GM23338 (cell line): ENCODE measurements around the gene MEIOB.

Source experiments
- CREB1 ChIP-seq: fragments of 250-450 bp; sonication (Bioruptor Pico); IDR thresholded peaks from 2 replicates; pipeline ENCODE4 v1.5.0; 2020; ENCODE audit warnings: low read depth, mild to moderate bottlenecking, moderate library complexity
- EZH2 ChIP-seq: fragments of 200-600 bp; sonication (generic); IDR thresholded peaks from one replicate; pipeline ENCODE4 v1.8.0; 2017; ENCODE audit warnings: antibody characterized with exemption, mild to moderate bottlenecking, low read depth; ENCODE audit not compliant: unreplicated experiment
- EZH2phosphoT487 ChIP-seq: fragments of 200-600 bp; sonication (generic); IDR thresholded peaks from one replicate; pipeline ENCODE4 v1.8.1; 2018; ENCODE audit warnings: antibody characterized with exemption; ENCODE audit not compliant: unreplicated experiment
- JUNB ChIP-seq: IDR thresholded peaks from one replicate; pipeline ENCODE4 v1.6.1; 2016; ENCODE audit warnings: antibody characterized with exemption; ENCODE audit not compliant: unreplicated experiment
- NANOG ChIP-seq: IDR thresholded peaks from 2 replicates; pipeline ENCODE4 v1.6.1; 2016; ENCODE audit warnings: antibody characterized with exemption, borderline replicate concordance
- POLR2AphosphoS5 ChIP-seq: IDR thresholded peaks from 2 replicates; pipeline ENCODE4 v1.6.1; 2016; ENCODE audit warnings: antibody characterized with exemption, low read depth
- ZNF114 ChIP-seq: fragments of 250-450 bp; sonication (Bioruptor Pico); IDR thresholded peaks from 2 replicates; pipeline ENCODE4 v1.5.0; 2020; ENCODE audit warnings: mild to moderate bottlenecking, moderate library complexity
- ZNF331 ChIP-seq: fragments of 250-450 bp; sonication (Bioruptor Pico); IDR thresholded peaks from 2 replicates; pipeline ENCODE4 v1.5.0; 2020; ENCODE audit warnings: low read depth, mild to moderate bottlenecking, moderate library complexity
- TF ChIP-seq, protein P1 (sequence below), 2 experiments: fragments of 200-600 bp in 1 of 2; sonication (generic) in 1 of 2; conservative IDR thresholded peaks; 2 replicates each; pipeline versions ENCODE4 v1.5.1 to v1.6.1; 2016 to 2017; ENCODE audit warnings: antibody characterized with exemption in 2 of 2, low read depth in 2 of 2, mild to moderate bottlenecking in 2 of 2, moderate library complexity in 1 of 2
- TF ChIP-seq, protein P2 (sequence below): IDR thresholded peaks from one replicate; pipeline ENCODE4 v1.6.1; 2018; ENCODE audit warnings: antibody characterized with exemption; ENCODE audit not compliant: unreplicated experiment
- TF ChIP-seq, protein P3 (sequence below): fragments of 250-450 bp; sonication (Bioruptor Pico); IDR thresholded peaks from 2 replicates; pipeline ENCODE4 v1.5.0; 2020; ENCODE audit warnings: mild to moderate bottlenecking, moderate library complexity

DNA sequence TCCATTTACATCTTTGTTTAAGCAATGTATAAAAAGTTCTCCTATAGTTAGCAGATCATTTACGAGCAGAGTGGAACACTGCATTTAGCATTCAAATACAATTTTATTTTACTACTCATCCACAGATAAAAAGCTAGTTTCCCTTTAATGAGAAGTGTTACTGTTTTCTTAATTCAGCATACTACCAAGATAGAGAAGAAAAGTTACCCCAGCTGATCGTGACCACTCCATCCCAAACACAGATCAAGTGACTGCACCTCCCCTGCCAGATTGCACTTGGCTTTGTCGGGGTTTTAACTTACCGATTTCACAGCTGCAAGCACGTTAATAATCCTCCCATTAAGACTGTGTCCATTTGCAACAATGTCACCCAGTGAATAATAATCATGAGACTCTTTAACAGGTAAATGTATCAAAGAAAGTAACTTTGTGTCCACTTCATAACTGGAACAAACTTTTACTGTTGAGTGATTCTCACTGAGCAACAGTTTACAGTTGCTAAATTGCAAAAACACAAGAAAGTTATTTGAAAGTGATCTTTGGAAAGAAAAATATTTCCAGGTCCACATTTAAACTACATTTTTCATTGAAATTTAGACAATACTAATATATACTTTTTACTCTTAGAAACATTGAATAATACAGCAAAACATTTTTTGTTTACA is 14.4 kb downstream of the MEIOB start:
- TF ChIP-seq, protein P1, sequence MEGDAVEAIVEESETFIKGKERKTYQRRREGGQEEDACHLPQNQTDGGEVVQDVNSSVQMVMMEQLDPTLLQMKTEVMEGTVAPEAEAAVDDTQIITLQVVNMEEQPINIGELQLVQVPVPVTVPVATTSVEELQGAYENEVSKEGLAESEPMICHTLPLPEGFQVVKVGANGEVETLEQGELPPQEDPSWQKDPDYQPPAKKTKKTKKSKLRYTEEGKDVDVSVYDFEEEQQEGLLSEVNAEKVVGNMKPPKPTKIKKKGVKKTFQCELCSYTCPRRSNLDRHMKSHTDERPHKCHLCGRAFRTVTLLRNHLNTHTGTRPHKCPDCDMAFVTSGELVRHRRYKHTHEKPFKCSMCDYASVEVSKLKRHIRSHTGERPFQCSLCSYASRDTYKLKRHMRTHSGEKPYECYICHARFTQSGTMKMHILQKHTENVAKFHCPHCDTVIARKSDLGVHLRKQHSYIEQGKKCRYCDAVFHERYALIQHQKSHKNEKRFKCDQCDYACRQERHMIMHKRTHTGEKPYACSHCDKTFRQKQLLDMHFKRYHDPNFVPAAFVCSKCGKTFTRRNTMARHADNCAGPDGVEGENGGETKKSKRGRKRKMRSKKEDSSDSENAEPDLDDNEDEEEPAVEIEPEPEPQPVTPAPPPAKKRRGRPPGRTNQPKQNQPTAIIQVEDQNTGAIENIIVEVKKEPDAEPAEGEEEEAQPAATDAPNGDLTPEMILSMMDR (conservative IDR thresholded peaks at IDR 0.05; ENCODE audit: low read depth in 2 of 2): no peak
- TF ChIP-seq JUNB (no peak), POLR2AphosphoS5 (no peak), EZH2phosphoT487 (no peak), EZH2 (no peak), CREB1 (CRISPR knock-in tag) (no peak), ZNF114 (CRISPR knock-in tag) (no peak), NANOG (no peak), ZNF331 (no peak)
- TF ChIP-seq, protein P2, sequence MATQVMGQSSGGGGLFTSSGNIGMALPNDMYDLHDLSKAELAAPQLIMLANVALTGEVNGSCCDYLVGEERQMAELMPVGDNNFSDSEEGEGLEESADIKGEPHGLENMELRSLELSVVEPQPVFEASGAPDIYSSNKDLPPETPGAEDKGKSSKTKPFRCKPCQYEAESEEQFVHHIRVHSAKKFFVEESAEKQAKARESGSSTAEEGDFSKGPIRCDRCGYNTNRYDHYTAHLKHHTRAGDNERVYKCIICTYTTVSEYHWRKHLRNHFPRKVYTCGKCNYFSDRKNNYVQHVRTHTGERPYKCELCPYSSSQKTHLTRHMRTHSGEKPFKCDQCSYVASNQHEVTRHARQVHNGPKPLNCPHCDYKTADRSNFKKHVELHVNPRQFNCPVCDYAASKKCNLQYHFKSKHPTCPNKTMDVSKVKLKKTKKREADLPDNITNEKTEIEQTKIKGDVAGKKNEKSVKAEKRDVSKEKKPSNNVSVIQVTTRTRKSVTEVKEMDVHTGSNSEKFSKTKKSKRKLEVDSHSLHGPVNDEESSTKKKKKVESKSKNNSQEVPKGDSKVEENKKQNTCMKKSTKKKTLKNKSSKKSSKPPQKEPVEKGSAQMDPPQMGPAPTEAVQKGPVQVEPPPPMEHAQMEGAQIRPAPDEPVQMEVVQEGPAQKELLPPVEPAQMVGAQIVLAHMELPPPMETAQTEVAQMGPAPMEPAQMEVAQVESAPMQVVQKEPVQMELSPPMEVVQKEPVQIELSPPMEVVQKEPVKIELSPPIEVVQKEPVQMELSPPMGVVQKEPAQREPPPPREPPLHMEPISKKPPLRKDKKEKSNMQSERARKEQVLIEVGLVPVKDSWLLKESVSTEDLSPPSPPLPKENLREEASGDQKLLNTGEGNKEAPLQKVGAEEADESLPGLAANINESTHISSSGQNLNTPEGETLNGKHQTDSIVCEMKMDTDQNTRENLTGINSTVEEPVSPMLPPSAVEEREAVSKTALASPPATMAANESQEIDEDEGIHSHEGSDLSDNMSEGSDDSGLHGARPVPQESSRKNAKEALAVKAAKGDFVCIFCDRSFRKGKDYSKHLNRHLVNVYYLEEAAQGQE: no peak
- TF ChIP-seq, protein P3, sequence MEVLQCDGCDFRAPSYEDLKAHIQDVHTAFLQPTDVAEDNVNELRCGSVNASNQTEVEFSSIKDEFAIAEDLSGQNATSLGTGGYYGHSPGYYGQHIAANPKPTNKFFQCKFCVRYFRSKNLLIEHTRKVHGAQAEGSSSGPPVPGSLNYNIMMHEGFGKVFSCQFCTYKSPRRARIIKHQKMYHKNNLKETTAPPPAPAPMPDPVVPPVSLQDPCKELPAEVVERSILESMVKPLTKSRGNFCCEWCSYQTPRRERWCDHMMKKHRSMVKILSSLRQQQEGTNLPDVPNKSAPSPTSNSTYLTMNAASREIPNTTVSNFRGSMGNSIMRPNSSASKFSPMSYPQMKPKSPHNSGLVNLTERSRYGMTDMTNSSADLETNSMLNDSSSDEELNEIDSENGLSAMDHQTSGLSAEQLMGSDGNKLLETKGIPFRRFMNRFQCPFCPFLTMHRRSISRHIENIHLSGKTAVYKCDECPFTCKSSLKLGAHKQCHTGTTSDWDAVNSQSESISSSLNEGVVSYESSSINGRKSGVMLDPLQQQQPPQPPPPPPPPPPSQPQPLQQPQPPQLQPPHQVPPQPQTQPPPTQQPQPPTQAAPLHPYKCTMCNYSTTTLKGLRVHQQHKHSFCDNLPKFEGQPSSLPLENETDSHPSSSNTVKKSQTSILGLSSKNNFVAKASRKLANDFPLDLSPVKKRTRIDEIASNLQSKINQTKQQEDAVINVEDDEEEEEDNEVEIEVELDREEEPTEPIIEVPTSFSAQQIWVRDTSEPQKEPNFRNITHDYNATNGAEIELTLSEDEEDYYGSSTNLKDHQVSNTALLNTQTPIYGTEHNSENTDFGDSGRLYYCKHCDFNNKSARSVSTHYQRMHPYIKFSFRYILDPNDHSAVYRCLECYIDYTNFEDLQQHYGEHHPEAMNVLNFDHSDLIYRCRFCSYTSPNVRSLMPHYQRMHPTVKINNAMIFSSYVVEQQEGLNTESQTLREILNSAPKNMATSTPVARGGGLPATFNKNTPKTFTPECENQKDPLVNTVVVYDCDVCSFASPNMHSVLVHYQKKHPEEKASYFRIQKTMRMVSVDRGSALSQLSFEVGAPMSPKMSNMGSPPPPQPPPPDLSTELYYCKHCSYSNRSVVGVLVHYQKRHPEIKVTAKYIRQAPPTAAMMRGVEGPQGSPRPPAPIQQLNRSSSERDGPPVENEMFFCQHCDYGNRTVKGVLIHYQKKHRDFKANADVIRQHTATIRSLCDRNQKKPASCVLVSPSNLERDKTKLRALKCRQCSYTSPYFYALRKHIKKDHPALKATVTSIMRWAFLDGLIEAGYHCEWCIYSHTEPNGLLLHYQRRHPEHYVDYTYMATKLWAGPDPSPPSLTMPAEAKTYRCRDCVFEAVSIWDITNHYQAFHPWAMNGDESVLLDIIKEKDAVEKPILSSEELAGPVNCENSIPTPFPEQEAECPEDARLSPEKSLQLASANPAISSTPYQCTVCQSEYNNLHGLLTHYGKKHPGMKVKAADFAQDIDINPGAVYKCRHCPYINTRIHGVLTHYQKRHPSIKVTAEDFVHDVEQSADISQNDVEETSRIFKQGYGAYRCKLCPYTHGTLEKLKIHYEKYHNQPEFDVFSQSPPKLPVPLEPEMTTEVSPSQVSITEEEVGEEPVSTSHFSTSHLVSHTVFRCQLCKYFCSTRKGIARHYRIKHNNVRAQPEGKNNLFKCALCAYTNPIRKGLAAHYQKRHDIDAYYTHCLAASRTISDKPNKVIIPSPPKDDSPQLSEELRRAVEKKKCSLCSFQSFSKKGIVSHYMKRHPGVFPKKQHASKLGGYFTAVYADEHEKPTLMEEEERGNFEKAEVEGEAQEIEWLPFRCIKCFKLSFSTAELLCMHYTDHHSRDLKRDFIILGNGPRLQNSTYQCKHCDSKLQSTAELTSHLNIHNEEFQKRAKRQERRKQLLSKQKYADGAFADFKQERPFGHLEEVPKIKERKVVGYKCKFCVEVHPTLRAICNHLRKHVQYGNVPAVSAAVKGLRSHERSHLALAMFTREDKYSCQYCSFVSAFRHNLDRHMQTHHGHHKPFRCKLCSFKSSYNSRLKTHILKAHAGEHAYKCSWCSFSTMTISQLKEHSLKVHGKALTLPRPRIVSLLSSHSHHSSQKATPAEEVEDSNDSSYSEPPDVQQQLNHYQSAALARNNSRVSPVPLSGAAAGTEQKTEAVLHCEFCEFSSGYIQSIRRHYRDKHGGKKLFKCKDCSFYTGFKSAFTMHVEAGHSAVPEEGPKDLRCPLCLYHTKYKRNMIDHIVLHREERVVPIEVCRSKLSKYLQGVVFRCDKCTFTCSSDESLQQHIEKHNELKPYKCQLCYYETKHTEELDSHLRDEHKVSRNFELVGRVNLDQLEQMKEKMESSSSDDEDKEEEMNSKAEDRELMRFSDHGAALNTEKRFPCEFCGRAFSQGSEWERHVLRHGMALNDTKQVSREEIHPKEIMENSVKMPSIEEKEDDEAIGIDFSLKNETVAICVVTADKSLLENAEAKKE (CRISPR knock-in tag): no peak
